Measurements from ENCODE around the gene FCER2. TPM values are rescaled to one million over a fixed set of nuclear protein-coding genes. Genes with fewer than 3 reads are reported as not detected.

Gene FCER2
- total RNA-seq, 1 donor from 2014 or later, result not detected

- H3K36me3 ChIP-seq (ENCODE audit: control insufficient read depth, insufficient read depth, low read length), result no peaks in the 10 kb centered on the region
- DNase-seq (ENCODE audit: low read depth) (no peak), FAIRE-seq (no peak)
- no peak overlapping the region for H3K4me3 ChIP-seq (ENCODE audit: low read depth, low read length)
- H3K27me3 ChIP-seq (ENCODE audit: control insufficient read depth, insufficient read depth, low read length), result no peaks in the 10 kb centered on the region
- no peak for TF ChIP-seq CTCF (IDR thresholded peaks at IDR 0.05; ENCODE audit: insufficient read depth, low read length, severe bottlenecking)
Observed at GRCh38 chr19:7736148-7736547, 34.2 kb upstream of the FCER2 start.

- DNase-seq (ENCODE audit: low read depth), result peak; percentile 4
- Histone ChIP-seq H3K4me3 (ENCODE audit: low read depth, low read length) (no peak overlapping the region), H3K36me3 (ENCODE audit: control insufficient read depth, insufficient read depth, low read length) (no peaks in the 10 kb centered on the region), H3K27me3 (ENCODE audit: control insufficient read depth, insufficient read depth, low read length) (peaks cover 5% of the 10 kb centered on the region)
- FAIRE-seq, result no peak
- TF ChIP-seq CTCF (IDR thresholded peaks at IDR 0.05; ENCODE audit: insufficient read depth, low read length, severe bottlenecking), result no peak
Observed at GRCh38 chr19:7734220-7735203, 32.6 kb upstream of the FCER2 start.

- no peak for FAIRE-seq
- H3K27me3 ChIP-seq (ENCODE audit: control insufficient read depth, insufficient read depth, low read length), result peaks cover 7% of the 10 kb centered on the region
Observed at GRCh38 chr19:7733376-7733775, 31.4 kb upstream of the FCER2 start.

GRCh38 chr19:7732045-7732444, 30.1 kb upstream of the FCER2 start, which contains the start of gene CLEC4G:
TSS of gene CLEC4G (minus strand) at chr19:7732110. CDS start at chr19:7732102, 8 bp downstream.
- DNase-seq (ENCODE audit: low read depth), result no peak
- no peak for TF ChIP-seq CTCF (IDR thresholded peaks at IDR 0.05; ENCODE audit: insufficient read depth, low read length, severe bottlenecking)

More at GRCh38 chr19:7733376-7733775, 31.4 kb upstream of the FCER2 start:
- TF ChIP-seq CTCF (IDR thresholded peaks at IDR 0.05; ENCODE audit: insufficient read depth, low read length, severe bottlenecking), result no peak
- no peak for DNase-seq (ENCODE audit: low read depth)
- Histone ChIP-seq H3K36me3 (ENCODE audit: control insufficient read depth, insufficient read depth, low read length) (no peaks in the 10 kb centered on the region), H3K4me3 (ENCODE audit: low read depth, low read length) (no peak overlapping the region)

GRCh38 chr19:7731615-7732014, 29.7 kb upstream of the FCER2 start:
- TF ChIP-seq CTCF (IDR thresholded peaks at IDR 0.05; ENCODE audit: insufficient read depth, low read length, severe bottlenecking), result no peak
- no peak overlapping the region for H3K4me3 ChIP-seq (ENCODE audit: low read depth, low read length)
- DNase-seq (ENCODE audit: low read depth) (no peak), FAIRE-seq (no peak)
- H3K27me3 ChIP-seq (ENCODE audit: control insufficient read depth, insufficient read depth, low read length), result peaks cover 7% of the 10 kb centered on the region
- no peaks in the 10 kb centered on the region for H3K36me3 ChIP-seq (ENCODE audit: control insufficient read depth, insufficient read depth, low read length)

More at GRCh38 chr19:7732045-7732444, 30.1 kb upstream of the FCER2 start, which contains the start of gene CLEC4G:
- Histone ChIP-seq H3K36me3 (ENCODE audit: control insufficient read depth, insufficient read depth, low read length) (no peaks in the 10 kb centered on the region), H3K4me3 (ENCODE audit: low read depth, low read length) (no peak within 1 kb of the TSS), H3K27me3 (ENCODE audit: control insufficient read depth, insufficient read depth, low read length) (peaks cover 7% of the 10 kb centered on the region)
- FAIRE-seq, result no peak

Measured in bronchial epithelial cell (primary cell).